H1 (cell line): ENCODE measurements around the gene ACER3. TPM values are rescaled to one million over a fixed set of nuclear protein-coding genes. Genes with fewer than 3 reads are reported as not detected.

Source experiments
- CBX5 ChIP-seq: fragments of 300-800, 300-1000 bp; sonication (generic); IDR thresholded peaks from 2 replicates; pipeline ENCODE4 v1.7.1; 2016; ENCODE audit warnings: antibody characterized with exemption, low read length, low read depth
- CBX8 ChIP-seq: fragments of 300-800, 300-1000 bp; sonication (generic); IDR thresholded peaks from 2 replicates; pipeline ENCODE4 v1.7.1; 2016; ENCODE audit warnings: low read depth, low read length, borderline replicate concordance
- JUND ChIP-seq: IDR thresholded peaks from 2 replicates; pipeline ENCODE4 v1.6.1; 2011; ENCODE audit warnings: mild to moderate bottlenecking, improper control_type of control experiment, low read length
- KDM5A ChIP-seq: fragments of 200-600 bp; IDR thresholded peaks from 2 replicates; pipeline ENCODE4 v1.7.1; 2012; ENCODE audit warnings: mild to moderate bottlenecking, low read length, inconsistent platforms, mixed read lengths
- SUZ12 ChIP-seq: fragments of 200-600 bp; sonication (generic); IDR thresholded peaks from 2 replicates; pipeline ENCODE4 v1.6.1; 2012; ENCODE audit warnings: mild to moderate bottlenecking, inconsistent platforms, low read length, moderate library complexity, mixed read lengths
- polyA plus RNA-seq, 7 experiments: library from polyadenylated mRNA; depleted of rRNA in 3 of 7; stranded (reverse) in 5 of 7; unstranded in 2 of 7; fragments of >200 nt in 5 of 7; fragments of 200-250 nt in 2 of 7; gene quantifications; 1 replicate in 5 of 7; 2 replicates in 1 of 7; 4 replicates in 1 of 7; pipeline versions ENCODE4 v1.2.1 to v1.2.3, GENCODE V29; 2011 to 2013; ENCODE audit warnings: missing spikeins in 2 of 7, mixed read lengths in 2 of 7
- total RNA-seq: library from RNA; stranded (reverse); fragmentation: NEBNext Ultra II Directional; extraction: Animal tissue kit (Norgen Biotek cat#: 25700); gene quantifications from 2 replicates; pipeline ENCODE4 v1.2.1, GENCODE V29; 2021

ACER3 gene
- total and polyA plus RNA-seq, 2 of the 8 experiments (the other 6 are each of a cell fraction or from before 2014, with no cell fraction given) = 5.7 to 16.2 TPM

DNA sequence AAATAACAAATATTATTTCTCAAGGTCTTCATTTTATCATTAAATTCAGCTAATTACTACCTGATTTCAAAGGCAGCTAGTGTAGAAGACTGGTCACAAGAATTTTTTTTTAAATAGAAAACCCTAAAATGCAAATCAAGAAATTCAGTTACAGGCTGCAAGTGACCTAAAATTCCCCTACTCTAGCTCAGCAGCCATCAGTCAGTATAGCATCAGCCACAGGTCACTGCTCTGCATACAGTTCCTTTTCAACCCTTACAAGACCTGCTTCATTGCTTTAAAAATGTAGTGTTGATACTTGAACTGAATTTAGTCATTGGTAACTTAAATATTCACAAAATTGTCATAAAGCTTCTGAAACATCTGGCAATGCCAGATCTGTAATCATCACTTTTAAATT, 164.0 kb downstream of the ACER3 start (continued):
- TF ChIP-seq SUZ12 = no peak
- no peak for TF ChIP-seq CBX5
- no peak for TF ChIP-seq CBX8
- no peak for TF ChIP-seq KDM5A
- TF ChIP-seq JUND = no peak
